Naive thymus-derived CD4-positive, alpha-beta T cell (primary cell): ENCODE results near the gene SASH3. TPM values are rescaled to one million over a fixed set of nuclear protein-coding genes. Genes with fewer than 3 reads are reported as not detected.

Experiments used
- ATAC-seq: fragments of 150-1000 bp; cut with Tn5 transposase; 2 replicates; pipeline ENCODE4 v1.10.0; 2021; ENCODE audit warnings: mild to moderate bottlenecking, moderate library complexity
- CTCF ChIA-PET: fragments of 350-600 bp; sonication (Branson Sonifier 250); formaldehyde crosslinking; loops from one replicate; lab custom pipeline; 2021; ENCODE audit warnings: antibody characterized with exemption; lab: Charles Lee
- POLR2A ChIA-PET: fragments of 350-600 bp; sonication (Branson Sonifier 250); formaldehyde crosslinking; loops from one replicate; lab custom pipeline; 2021; ENCODE audit warnings: antibody characterized with exemption, inconsistent platforms; lab: Charles Lee
- DNase-seq, 9 donors: peaks; one replicate each; pipeline versions ENCODE4 v3.0.0 to v3.0.0-alpha.2; 2020 to 2022; ENCODE audit warnings: mixed read lengths in 1 of 9
- H3K27ac ChIP-seq: one replicate; pipeline ENCODE4 v1.7.0; 2013; ENCODE audit warnings: mild to moderate bottlenecking, low read depth, low read length, moderate library complexity
- H3K27me3 ChIP-seq, 2 donors: one replicate each; pipeline ENCODE4 v1.7.0; 2013; ENCODE audit warnings: low read length in 2 of 2, mild to moderate bottlenecking in 2 of 2, moderate library complexity in 2 of 2; ENCODE audit not compliant: control insufficient read depth in 2 of 2, insufficient read depth in 2 of 2
- H3K36me3 ChIP-seq, 3 experiments: 1 replicate in 2 of 3; 2 replicates in 1 of 3; pipeline ENCODE4 v1.7.0; 2013; ENCODE audit warnings: low read length in 3 of 3, mild to moderate bottlenecking in 3 of 3, moderate library complexity in 1 of 3; ENCODE audit not compliant: insufficient read depth in 3 of 3, control insufficient read depth in 2 of 3
- H3K4me1 ChIP-seq, 2 donors: one replicate each; pipeline ENCODE4 v1.7.0; 2013; ENCODE audit warnings: low read length in 2 of 2, mild to moderate bottlenecking in 2 of 2, moderate library complexity in 1 of 2; ENCODE audit not compliant: control insufficient read depth in 2 of 2, insufficient read depth in 2 of 2
- H3K4me3 ChIP-seq: 2 replicates; pipeline ENCODE4 v1.7.0; 2013; ENCODE audit warnings: mild to moderate bottlenecking, low read length
- H3K9me3 ChIP-seq, 3 experiments: 1 replicate in 2 of 3; 2 replicates in 1 of 3; pipeline ENCODE4 v1.7.0; 2013; ENCODE audit warnings: low read length in 3 of 3; ENCODE audit not compliant: control insufficient read depth in 2 of 3
- H3K27ac Mint-ChIP-seq, 9 donors: one replicate each; pipeline ENCODE4 v1.8.0; 2020 to 2022; ENCODE audit warnings: mixed read lengths in 9 of 9, mild to moderate bottlenecking in 8 of 9, moderate library complexity in 5 of 9, inconsistent platforms in 2 of 9
- H3K27me3 Mint-ChIP-seq, 5 donors: one replicate each; pipeline ENCODE4 v1.8.0; 2021 to 2022; ENCODE audit warnings: mixed read lengths in 5 of 5, mild to moderate bottlenecking in 1 of 5
- H3K36me3 Mint-ChIP-seq, 5 donors: one replicate each; pipeline ENCODE4 v1.8.0; 2020 to 2022; ENCODE audit warnings: mixed read lengths in 5 of 5, mild to moderate bottlenecking in 3 of 5, inconsistent platforms in 1 of 5
- H3K4me1 Mint-ChIP-seq, 7 donors: one replicate each; pipeline ENCODE4 v1.8.0; 2020 to 2022; ENCODE audit warnings: mixed read lengths in 7 of 7, mild to moderate bottlenecking in 3 of 7, inconsistent platforms in 1 of 7
- H3K4me3 Mint-ChIP-seq, 10 donors: one replicate each; pipeline ENCODE4 v1.8.0; 2020 to 2022; ENCODE audit warnings: mild to moderate bottlenecking in 10 of 10, mixed read lengths in 10 of 10, moderate library complexity in 6 of 10, inconsistent platforms in 2 of 10
- H3K9me3 Mint-ChIP-seq, 11 donors: one replicate each; pipeline ENCODE4 v1.8.0; 2020 to 2022; ENCODE audit warnings: mixed read lengths in 11 of 11, mild to moderate bottlenecking in 4 of 11, inconsistent platforms in 1 of 11, moderate library complexity in 1 of 11
- intact Hi-C, 2 donors: fragments of 100-400 bp; cut with micrococcal nuclease; formaldehyde crosslinking; loops; one replicate each; pipeline ENCODE4 v1.15.1; 2023
- polyA plus RNA-seq, 2 donors: library from polyadenylated mRNA; unstranded; fragments of 300-500 nt; fragmentation: Illumina TruSeq; gene quantifications; one replicate each; pipeline ENCODE4 v1.2.3, GENCODE V29; 2021
- total RNA-seq, 6 experiments: library from RNA in 5 of 6; stranded (reverse) in 5 of 6; gene quantifications; 1 replicate in 5 of 6; 2 replicates in 1 of 6; pipeline ENCODE4 v1.2.3 and lab custom pipeline; 2021 to 2026

SASH3 gene
- total and polyA plus RNA-seq, 7 experiments from 2014 or later, result 71.8 to 262 (median 156) TPM

DNA sequence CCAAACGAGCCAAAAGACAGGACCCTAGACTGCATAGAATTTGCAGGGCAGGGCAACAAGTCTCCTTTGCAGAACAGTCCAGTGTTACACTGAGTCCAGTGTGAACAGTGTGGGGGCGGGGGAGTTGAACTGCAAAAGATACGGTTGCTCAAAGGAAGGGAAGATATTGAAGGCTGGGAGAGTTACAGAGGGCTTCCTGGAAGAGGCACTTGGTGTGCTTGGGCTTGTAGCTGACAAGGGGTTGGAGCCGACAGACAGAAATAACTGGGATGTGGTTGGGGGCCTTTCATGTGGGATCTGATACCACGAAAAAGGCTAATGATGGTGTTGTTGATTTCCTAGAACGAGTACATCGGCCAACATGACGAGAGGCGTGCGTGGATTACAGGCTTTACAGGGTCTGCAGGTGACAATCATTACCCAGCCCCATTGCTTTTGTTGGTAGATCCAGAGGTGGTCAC lies 34.9 kb upstream of the SASH3 start:
- ATAC-seq (no peak), DNase-seq (peak in 5 of 9 donors; percentile 26 to 58 (median 51))
- intact Hi-C loops, result loop anchor here (5.0 kb wide), 1 partner anchor 37 kb away; no protein-coding TSS in a partner anchor
- Histone ChIP-seq H3K4me3 (no peak overlapping the region), H3K36me3 (no peaks in the 10 kb centered on the region), H3K9me3 (no peaks in the 10 kb centered on the region), H3K4me1 (peaks cover 14 to 19% of the 10 kb centered on the region in 2 donors), H3K27me3 (no peaks in the 10 kb centered on the region), H3K27ac (no peak overlapping the region)
- Mint-ChIP-seq H3K9me3 (peaks cover 0 to 2% (median 0%) of the 10 kb centered on the region in 11 donors), H3K27me3 (no peaks in the 10 kb centered on the region), H3K27ac (peak overlapping the region in 5 of 9 donors; percentile 44 to 87 (median 50)), H3K4me1 (peaks cover 20 to 51% (median 45%) of the 10 kb centered on the region in 7 donors), H3K4me3 (peak overlapping the region in 9 of 10 donors; percentile 22 to 75 (median 47)), H3K36me3 (no peaks in the 10 kb centered on the region)
- ChIA-PET POLR2A (interaction anchor here (0.6 to 1.9 kb wide), 6 partner anchors 8 to 100 kb away, joined by 3 to 5 read pairs (median 3); no protein-coding TSS in a partner anchor), CTCF (no interaction called here)

GRCh38 chrX:129746557-129747470 lies 32.9 kb upstream of the SASH3 start:
- intact Hi-C loops, result loop anchor here (5.0 kb wide), 1 partner anchor 35 kb away; no protein-coding TSS in a partner anchor
- POLR2A ChIA-PET, result interaction anchor here (1.0 to 1.9 kb wide), 2 partner anchors 9 to 10 kb away, joined by 4 to 5 read pairs; no protein-coding TSS in a partner anchor
- Histone ChIP-seq H3K4me1 (peaks cover 14 to 19% of the 10 kb centered on the region in 2 donors), H3K36me3 (no peaks in the 10 kb centered on the region), H3K9me3 (no peaks in the 10 kb centered on the region), H3K27ac (no peak overlapping the region), H3K27me3 (no peaks in the 10 kb centered on the region), H3K4me3 (no peak overlapping the region)
- H3K36me3 Mint-ChIP-seq, result no peaks in the 10 kb centered on the region
- no peak overlapping the region for H3K27ac Mint-ChIP-seq
- H3K4me3 Mint-ChIP-seq, result no peak overlapping the region
- no peak for DNase-seq
- H3K27me3 Mint-ChIP-seq, result no peaks in the 10 kb centered on the region
- H3K9me3 Mint-ChIP-seq, result peaks cover 0 to 2% (median 0%) of the 10 kb centered on the region in 11 donors
- no peak for ATAC-seq
- H3K4me1 Mint-ChIP-seq, result peaks cover 20 to 48% (median 40%) of the 10 kb centered on the region in 7 donors
- CTCF ChIA-PET, result interaction anchor here (0.5 kb wide), 1 partner anchor 25 kb away, joined by 3 read pairs; no protein-coding TSS in a partner anchor

DNA sequence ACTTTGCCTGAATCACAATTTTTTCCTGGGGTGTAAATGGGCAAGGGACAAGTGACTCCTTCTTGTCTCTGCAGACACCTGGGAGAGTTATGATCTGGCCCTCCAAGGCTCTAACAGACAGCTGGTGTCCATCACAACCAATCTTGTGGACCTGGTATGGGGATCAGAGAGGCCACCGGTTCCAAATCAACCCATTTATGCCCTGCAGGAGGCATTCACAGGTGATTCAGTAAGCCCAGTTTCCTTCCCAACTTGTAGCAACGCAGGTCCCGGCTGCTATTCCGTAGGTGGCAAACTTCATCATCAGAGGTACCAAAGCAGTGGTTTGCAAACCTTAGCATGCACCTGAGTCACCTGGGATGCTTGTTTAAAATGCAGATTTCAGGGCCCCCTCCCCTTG lies 32.2 kb upstream of the SASH3 start:
- peaks cover 14 to 19% of the 10 kb centered on the region in 2 donors for H3K4me1 ChIP-seq
- no peak overlapping the region for H3K27ac ChIP-seq
- no peaks in the 10 kb centered on the region for H3K27me3 Mint-ChIP-seq
- no peaks in the 10 kb centered on the region for H3K36me3 Mint-ChIP-seq
- DNase-seq, result no peak
- no peaks in the 10 kb centered on the region for H3K27me3 ChIP-seq
- no peak overlapping the region for H3K4me3 Mint-ChIP-seq
- POLR2A ChIA-PET, result interaction anchor here (1.0 kb wide), 1 partner anchor 8 kb away, joined by 4 read pairs; no protein-coding TSS in a partner anchor
- H3K9me3 ChIP-seq, result no peaks in the 10 kb centered on the region
- peaks cover 20 to 47% (median 37%) of the 10 kb centered on the region in 7 donors for H3K4me1 Mint-ChIP-seq
- CTCF ChIA-PET, result no interaction called here
- H3K36me3 ChIP-seq, result no peaks in the 10 kb centered on the region
- H3K4me3 ChIP-seq, result no peak overlapping the region
- H3K9me3 Mint-ChIP-seq, result peaks cover 0 to 2% (median 0%) of the 10 kb centered on the region in 11 donors
- H3K27ac Mint-ChIP-seq, result no peak overlapping the region
- no peak for ATAC-seq
- intact Hi-C loops, result loop anchor here (5.0 kb wide), 1 partner anchor 35 kb away; no protein-coding TSS in a partner anchor

DNA sequence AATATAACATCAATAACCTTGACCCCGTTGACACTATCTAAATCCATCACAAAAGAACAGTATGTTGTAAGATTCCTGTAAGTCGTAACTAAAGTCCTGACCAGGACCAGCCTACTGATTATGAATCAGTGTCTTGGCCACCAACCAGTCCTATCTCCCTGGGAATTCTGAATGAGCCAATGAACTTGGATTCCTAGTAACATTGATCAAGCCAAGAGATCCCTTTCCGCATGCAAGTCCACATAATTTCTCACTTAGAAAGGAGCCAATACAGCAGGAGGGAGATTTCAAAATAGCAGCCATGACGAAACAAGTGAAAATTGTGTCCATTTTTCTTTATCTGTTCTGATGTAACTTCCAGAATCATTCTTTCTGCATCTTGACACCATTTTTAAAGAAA lies 31.4 kb upstream of the SASH3 start:
- no peak for DNase-seq
- H3K27ac ChIP-seq, result no peak overlapping the region
- no peaks in the 10 kb centered on the region for H3K27me3 Mint-ChIP-seq
- no peaks in the 10 kb centered on the region for H3K27me3 ChIP-seq
- ATAC-seq, result no peak
- H3K27ac Mint-ChIP-seq, result no peak overlapping the region
- no peaks in the 10 kb centered on the region for H3K36me3 Mint-ChIP-seq
- no peaks in the 10 kb centered on the region for H3K9me3 ChIP-seq
- intact Hi-C loops, result loop anchor here (5.0 kb wide), 1 partner anchor 34 kb away; no protein-coding TSS in a partner anchor
- H3K4me3 Mint-ChIP-seq, result no peak overlapping the region
- no peaks in the 10 kb centered on the region for H3K36me3 ChIP-seq
- H3K4me3 ChIP-seq, result no peak overlapping the region
- CTCF ChIA-PET, result no interaction called here
- peaks cover 14 to 19% of the 10 kb centered on the region in 2 donors for H3K4me1 ChIP-seq
- peaks cover 20 to 42% (median 32%) of the 10 kb centered on the region in 7 donors for H3K4me1 Mint-ChIP-seq
- POLR2A ChIA-PET, result no interaction called here
- H3K9me3 Mint-ChIP-seq, result peaks cover 0 to 2% (median 0%) of the 10 kb centered on the region in 11 donors

GRCh38 chrX:129749069-129749468 lies 30.7 kb upstream of the SASH3 start:
- H3K4me1 ChIP-seq, result peaks cover 12 to 16% of the 10 kb centered on the region in 2 donors
- DNase-seq (no peak), ATAC-seq (no peak)
- no peaks in the 10 kb centered on the region for H3K36me3 ChIP-seq
- intact Hi-C loops, result loop anchor here (5.0 kb wide), 1 partner anchor 33 kb away; no protein-coding TSS in a partner anchor
- Mint-ChIP-seq H3K27ac (no peak overlapping the region), H3K4me3 (no peak overlapping the region), H3K36me3 (no peaks in the 10 kb centered on the region), H3K9me3 (no peaks in the 10 kb centered on the region), H3K27me3 (no peaks in the 10 kb centered on the region), H3K4me1 (peaks cover 21 to 41% (median 31%) of the 10 kb centered on the region in 7 donors)
- H3K4me3 ChIP-seq, result no peak overlapping the region
- ChIA-PET CTCF (no interaction called here), POLR2A (interaction anchor here (11.5 kb wide), 1 partner anchor 30 kb away, joined by 167 read pairs; the partner anchor contains the start of gene SASH3)
- H3K9me3 ChIP-seq, result no peaks in the 10 kb centered on the region
- H3K27ac ChIP-seq, result no peak overlapping the region
- H3K27me3 ChIP-seq, result no peaks in the 10 kb centered on the region

DNA sequence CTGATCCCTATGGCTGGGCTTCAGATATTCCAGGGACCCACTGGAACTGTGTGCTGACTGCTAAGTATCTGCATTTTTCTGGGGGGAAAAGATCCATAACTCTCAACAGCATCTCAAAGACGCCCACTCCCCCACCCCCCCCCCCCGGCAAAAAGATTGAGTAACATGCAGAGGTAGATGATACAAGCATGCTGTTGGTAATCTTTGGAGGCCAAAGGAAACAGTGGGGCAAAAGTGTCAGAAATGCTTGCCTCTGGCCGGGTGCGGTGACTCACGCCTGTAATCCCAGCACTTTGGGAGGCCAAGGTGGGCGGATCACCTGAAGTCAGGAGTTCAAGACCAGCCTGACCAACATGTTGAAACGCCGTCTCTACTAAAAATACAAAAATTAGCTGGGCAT lies 28.8 kb upstream of the SASH3 start:
- H3K4me1 ChIP-seq, result peaks cover 12 to 22% of the 10 kb centered on the region in 2 donors
- POLR2A ChIA-PET, result interaction anchor here (1.1 to 11.5 kb wide), 2 partner anchors 20 to 28 kb away, joined by 3 to 167 read pairs; partner anchors contain the start of gene SASH3
- H3K27me3 ChIP-seq, result no peaks in the 10 kb centered on the region
- H3K9me3 ChIP-seq, result no peaks in the 10 kb centered on the region
- H3K9me3 Mint-ChIP-seq, result no peaks in the 10 kb centered on the region
- CTCF ChIA-PET, result no interaction called here
- no peaks in the 10 kb centered on the region for H3K36me3 Mint-ChIP-seq
- H3K36me3 ChIP-seq, result no peaks in the 10 kb centered on the region
- peaks cover 15 to 39% (median 30%) of the 10 kb centered on the region in 7 donors for H3K4me1 Mint-ChIP-seq
- H3K27ac ChIP-seq, result no peak overlapping the region
- no peaks in the 10 kb centered on the region for H3K27me3 Mint-ChIP-seq
- ATAC-seq (no peak), DNase-seq (no peak)
- no peak overlapping the region for H3K27ac Mint-ChIP-seq
- intact Hi-C loops, result loop anchor here (5.0 to 10.0 kb wide), 2 partner anchors 114 to 146 kb away; no protein-coding TSS in a partner anchor
- no peak overlapping the region for H3K4me3 Mint-ChIP-seq
- no peak overlapping the region for H3K4me3 ChIP-seq
